Dermis microvascular lymphatic vessel endothelial cell (primary cell): Measurements from ENCODE around the gene CPEB4. TPM values are rescaled to one million over a fixed set of nuclear protein-coding genes. Genes with fewer than 3 reads are reported as not detected.

Source experiments
- DNase-seq, 2 donors: peaks; one replicate each; pipeline versions ENCODE4 v3.0.0 to v3.0.0-alpha.2; 2010; ENCODE audit warnings: low read depth in 2 of 2
- total RNA-seq: library from RNA; depleted of rRNA; stranded (reverse); fragments of >200 nt; gene quantifications from 2 replicates; pipeline ENCODE4 v1.2.1, GENCODE V29; 2014

Gene CPEB4
- total RNA-seq, 1 donor from 2014 or later = 9.5 TPM

GRCh38 chr5:173911623-173912022 is 23.5 kb downstream of the CPEB4 start:
- peak; percentile 82 to 85 for DNase-seq

- peak in 1 of 2 donors; percentile 64 for DNase-seq
These were observed 25.7 kb downstream of the CPEB4 start for GRCh38 chr5:173913686-173914321.

DNA sequence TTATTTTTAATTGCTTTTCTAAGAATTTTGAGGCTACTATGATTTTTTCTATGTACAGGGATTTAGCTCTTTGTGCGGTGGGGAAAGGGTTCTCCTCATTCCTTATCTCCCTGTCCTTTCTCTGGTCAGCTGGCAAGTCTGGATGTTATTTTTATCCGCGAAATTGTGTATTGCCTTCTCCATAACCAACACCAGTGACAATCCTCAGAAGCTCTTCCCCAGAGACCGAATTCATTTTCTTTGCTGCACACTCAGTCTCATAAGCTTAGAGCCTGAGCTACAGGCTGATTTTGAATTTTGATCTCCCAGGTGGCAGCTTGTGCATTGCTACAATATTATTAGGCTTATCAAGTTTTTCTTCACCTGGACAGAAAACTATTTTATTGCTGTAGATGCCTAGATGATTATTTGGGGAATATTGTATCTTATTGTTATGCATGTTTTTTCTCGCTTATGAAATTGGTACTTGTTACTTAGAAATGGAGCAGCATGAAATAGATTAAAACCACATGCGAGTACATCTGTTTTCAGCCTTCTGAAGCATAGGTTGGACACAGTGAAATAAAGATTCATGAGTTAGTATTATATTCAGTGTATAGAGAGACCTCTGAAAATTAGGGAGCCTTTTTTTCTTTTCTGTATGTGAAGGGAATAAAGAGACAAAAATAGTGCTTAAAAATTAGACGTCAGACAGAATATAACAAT is 27.3 kb downstream of the CPEB4 start:
- DNase-seq = no peak

DNA sequence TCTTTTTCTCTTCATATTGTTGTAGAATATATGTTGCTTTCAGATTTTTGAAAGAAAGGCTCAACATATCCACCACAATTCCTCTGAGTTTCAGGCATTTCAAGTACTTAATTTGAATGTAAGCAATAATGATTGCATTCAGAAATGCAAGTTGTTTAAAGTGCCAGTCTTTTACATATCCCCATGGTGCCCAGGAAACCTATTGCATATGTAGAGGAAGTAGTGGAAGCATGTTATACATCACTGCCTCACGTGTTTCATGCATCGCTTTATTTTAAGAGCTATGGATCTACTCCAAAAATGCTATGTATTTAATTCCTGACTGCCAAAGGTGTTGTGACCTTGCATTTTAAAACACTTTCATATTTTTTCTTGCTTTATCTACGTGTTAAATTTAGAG is 28.1 kb downstream of the CPEB4 start:
- DNase-seq = no peak

- DNase-seq = peak; percentile 59 to 67
These were observed 29.9 kb downstream of the CPEB4 start for GRCh38 chr5:173917788-173918786.

DNA sequence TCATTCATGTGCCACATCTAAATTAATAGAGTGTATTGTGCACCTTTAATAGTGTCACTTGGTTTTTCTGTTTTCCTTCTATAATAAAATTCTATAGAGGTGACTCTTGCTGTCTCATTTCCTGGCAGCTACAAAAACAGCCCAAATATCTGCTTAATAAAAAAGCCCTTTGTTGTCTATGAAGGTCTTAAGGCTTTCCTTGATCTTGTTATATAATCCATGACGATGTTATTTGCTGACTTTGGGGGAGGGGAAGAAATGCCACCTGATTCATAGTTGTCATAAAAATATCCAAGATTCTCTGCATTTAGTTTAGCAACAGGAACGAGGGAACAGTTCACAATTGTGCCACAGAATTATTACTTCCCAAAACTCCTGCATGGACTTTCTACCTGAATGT is 31.3 kb downstream of the CPEB4 start:
- DNase-seq = peak in 1 of 2 donors; percentile 84

DNA sequence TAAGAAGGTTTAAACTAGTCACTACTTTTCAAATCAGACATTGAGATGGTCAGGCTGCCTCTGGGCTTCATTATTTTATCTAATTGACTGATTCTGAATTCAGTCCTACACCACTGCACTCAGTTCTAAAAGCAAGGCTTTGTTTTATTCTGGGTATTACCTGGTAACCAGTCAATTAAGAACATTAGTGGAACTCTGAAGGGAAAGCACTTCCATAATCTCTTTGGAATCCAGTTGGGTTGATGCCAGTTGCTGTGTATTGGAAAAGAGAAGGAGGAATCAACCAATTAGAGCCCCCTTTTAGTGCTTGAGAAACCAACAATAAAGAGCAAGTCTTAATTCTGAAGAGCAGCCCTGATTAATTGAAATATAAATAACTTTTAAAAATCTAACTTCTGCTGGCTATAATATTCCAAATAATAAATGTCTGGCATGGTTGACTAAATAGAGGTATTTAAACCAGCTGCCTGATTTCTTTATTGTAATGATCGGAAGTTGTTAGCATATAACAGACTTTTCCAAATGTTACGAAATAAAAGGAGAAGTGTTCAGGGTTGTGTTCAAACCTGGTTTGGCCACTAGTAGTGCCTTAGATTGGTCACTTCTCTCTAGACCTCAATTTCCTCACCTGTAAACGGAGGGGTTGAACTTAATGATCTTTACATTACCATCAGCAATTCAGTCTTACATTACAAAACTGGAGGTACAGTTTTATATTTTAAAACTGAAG is 32.0 kb downstream of the CPEB4 start:
- peak in 1 of 2 donors; percentile 37 for DNase-seq

DNA sequence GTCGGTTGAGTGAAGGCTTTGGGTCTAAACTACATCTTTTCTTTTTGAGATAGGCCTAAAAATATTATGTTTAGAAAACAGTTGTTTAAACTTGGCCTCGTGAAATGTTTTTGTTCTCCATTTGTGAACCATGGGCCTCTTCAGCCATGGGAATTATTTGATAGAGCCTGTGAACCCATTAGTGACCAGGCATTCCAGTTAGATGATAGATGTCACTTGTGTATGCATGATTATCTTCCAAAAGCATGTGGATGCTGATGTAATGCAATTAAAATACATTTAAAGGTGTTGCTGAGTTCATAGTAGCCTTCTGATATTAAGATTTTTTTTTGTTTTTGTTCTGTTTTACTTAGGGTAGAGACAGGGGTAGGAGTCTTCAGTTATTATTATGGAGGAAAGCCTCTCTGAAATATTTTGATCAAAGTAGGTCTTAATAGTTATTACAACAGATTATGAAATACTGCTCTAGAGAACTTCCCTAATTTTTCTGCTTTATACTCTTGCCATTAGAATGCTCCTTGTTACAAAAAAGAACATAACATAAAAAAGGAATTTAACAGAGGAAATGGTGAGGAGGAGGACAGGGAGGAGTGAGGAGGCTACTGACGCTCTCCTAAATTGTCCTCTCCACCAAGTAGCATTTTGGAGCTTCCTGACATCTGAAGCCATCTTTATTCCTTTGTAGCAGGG is 32.9 kb downstream of the CPEB4 start:
- no peak for DNase-seq

GRCh38 chr5:173922527-173922926 is 34.4 kb downstream of the CPEB4 start:
- no peak for DNase-seq

- DNase-seq = peak in 1 of 2 donors; percentile 52
These were observed 35.3 kb downstream of the CPEB4 start for GRCh38 chr5:173923218-173924095.

DNA sequence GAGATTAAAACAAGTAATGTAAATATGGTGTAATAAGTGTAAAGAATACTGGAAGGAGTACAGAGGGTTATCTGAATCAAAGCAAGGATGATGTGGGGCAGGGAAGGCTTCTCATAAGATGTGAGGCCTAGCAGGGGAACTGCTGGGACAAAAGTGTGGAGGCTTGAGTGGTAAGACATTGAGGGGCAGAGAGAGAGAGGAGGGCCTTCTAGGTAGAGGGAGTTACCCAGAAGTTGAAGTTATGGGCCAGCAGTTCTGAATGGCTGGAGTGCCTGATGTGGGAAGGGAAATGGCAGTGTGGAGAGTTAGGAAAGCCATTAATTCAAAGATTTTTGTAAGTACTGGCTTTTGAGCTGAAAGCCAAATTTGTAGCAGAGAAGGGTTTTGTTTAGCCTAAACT is 36.8 kb downstream of the CPEB4 start:
- DNase-seq = no peak

GRCh38 chr5:173925449-173926071 is 37.4 kb downstream of the CPEB4 start:
- peak in 1 of 2 donors; percentile 70 for DNase-seq

GRCh38 chr5:173926359-173926758 is 38.2 kb downstream of the CPEB4 start:
- no peak for DNase-seq

GRCh38 chr5:173928871-173929574 is 40.9 kb downstream of the CPEB4 start:
- no peak for DNase-seq

DNA sequence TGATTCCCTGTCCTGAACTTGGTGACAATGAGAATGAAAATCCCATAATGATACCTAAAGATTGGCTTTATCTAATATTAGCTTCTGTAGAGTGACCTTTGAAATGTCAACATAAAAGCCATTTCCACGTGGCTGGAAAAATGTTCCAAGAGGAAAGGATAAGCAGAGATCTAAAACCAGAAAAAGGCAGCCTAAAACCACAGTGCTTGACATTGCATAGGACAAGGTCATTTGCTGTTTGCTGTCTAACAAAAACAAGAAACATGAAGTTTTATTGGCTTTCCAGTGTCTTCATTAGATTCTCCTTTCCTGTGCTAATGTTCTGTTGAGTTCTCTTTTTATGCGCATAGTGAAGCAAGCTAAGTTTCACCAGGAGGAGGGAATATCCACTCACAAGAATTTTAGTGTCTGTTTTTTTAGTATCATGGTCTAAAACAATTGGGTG is 44.6 kb downstream of the CPEB4 start:
- DNase-seq = no peak

DNA sequence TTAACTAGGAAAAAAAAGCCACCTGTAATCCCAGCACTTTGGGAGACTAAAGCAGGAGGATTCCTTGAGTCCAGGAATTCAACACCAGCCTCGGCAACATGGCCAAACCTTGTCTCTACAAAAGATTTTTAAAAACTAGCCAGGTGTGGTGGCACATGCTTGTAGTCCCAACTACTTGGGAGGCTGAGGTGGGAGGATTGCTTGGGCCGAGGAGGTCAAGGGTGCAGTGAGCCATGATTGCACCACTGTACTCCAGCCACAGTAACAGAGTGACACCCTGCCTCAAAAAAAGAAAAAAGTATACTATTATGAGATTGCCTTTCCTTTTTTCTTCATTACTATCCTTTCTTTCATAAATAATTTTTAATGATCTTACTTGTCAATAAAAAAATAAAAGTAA is 45.8 kb downstream of the CPEB4 start:
- no peak for DNase-seq

GRCh38 chr5:173935396-173935795 is 47.2 kb downstream of the CPEB4 start:
- no peak for DNase-seq

DNA sequence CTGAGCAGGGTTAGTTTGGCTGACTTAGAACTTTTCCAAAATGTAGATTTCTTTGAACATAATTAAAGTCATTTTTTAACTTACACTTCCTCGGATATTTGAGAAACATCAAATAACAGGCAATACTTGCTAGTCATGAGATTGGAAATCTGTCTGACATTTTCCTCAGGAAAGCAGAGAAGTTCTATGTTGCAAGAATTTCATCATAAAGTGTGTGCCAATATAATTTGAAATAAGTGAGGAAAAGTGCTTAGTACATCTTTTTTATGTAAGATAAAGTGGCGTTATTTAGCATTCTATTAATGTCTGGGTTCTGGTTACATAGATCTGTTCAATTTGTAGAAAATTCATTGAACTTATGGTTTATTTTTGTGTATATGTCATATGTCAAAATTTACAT is 52.1 kb downstream of the CPEB4 start:
- DNase-seq = no peak

DNA sequence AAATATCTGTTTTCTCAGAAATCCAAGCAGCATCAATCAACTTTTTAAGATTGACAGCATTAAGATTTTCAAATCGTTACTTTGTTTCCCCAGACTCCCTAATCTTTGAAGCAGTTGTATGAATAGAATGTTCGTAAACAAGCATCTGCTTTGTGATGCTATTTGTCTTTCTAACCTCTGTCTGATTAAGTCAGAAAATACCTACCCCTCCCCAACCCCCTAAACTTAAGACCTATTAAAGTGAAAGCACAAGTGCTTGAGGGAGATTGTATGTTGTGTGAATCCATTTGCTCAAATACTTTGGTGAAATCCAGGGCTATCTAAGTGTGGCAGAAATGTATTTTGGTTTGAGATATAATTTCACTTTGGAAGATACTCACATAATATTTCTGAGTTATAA is 53.0 kb downstream of the CPEB4 start:
- no peak for DNase-seq
